UCSD-AML1 (cell line): Measurements from ENCODE around the gene NRG2.

Experiments used
- DNase-seq: peaks from one replicate; lab custom pipeline; 2025; ENCODE audit not compliant: unreplicated experiment; lab: John Stamatoyannopoulos, UW

Gene NRG2

DNA sequence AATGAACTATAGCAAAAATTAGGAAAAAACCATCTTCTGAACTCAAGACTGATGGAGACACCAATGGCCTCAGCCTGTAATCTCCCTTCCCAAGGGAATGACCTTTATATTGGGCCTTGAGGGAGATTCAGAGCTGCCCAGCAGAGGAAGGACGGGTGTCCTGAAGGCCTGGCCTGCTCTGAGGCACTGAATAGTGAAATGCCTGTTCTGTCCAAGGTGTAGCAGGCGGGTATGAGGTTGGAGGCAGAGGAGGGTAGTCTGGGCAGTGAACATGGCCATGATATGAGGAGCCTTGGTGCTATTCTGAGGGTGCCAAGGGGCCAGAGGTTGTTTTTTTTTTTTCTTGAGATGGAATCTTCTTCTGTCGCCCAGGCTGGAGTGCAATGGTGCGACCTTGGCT lies 222.5 kb downstream of the NRG2 start:
- no peak for DNase-seq

DNA sequence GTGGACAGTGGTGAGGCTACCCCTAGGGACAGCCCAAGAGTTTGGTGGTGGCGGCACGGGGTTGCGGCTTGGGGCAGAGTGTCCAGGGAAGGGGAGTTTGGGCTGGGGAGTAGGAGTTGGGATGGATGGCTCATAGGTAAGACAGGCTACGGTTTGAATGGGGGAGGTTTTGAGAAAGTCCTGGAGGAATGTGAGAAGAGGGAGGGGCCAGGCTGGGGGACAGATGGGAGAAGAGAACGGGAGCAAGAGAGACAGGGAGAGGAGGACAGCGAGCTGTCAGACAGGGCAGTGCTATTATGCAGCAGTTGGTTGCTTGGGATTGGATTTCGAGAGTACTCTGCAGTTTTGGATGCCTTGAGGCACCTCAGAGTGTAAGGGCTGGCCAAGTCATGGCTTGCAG lies 223.0 kb downstream of the NRG2 start:
- DNase-seq: no peak

DNA sequence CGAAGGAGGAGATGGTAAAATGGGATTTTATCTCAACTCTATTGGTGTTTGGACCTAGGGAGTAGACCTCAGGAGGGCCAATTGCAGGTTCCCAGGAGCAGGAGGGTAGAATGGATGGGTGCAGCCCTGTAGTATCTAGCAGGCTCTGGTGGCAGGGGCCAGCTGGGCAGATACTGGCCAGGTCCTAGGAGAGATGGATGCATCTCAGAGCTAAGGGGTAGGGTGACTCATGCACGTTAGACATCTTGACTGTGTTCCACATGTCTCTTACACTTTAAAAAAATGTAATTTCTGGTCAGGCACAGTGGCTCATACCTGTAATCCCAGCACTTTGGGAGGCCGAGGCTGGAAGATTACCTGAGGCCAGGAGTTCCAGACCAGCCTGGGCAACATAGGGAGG lies 225.1 kb downstream of the NRG2 start:
- no peak for DNase-seq

DNA sequence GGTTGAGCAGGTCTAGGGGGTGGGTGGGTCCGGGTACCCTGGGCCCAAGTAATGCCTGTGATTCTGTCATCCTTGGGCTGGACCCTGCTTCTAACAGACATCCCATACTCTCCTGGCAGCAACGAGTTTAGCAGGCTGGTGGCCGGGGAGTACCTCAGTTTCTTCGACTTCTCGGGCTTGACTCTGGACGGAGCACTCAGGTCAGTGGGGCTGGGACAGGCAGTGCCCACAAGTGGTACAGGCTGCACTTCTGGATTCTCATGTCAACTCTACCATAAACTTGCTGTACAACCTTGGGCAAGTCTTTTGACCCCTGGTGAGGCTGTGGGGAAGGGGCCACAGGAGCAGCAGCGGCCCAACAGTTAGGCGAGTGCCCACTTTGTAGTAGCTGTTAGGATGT lies 225.7 kb downstream of the NRG2 start:
- no peak for DNase-seq

DNA sequence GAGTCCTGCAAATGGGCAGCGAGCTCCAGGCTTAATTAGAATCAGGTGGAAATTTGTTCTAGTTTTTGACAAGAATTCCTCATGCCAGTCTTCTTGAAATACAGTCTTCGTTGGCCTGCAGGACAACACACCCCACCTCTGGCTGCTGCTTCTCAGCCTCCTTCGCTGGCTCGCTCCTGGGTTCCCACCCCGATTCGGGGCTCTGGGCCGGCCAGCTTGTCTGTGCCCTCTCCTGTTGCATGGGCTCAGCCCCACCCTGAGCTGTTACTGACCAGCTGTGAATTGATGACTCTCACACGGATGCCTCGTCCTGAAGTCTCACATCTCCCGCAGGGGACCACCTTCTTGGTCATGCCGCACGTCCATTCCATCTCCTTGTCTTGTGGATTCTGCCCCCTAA lies 226.5 kb downstream of the NRG2 start:
- DNase-seq: no peak

DNA sequence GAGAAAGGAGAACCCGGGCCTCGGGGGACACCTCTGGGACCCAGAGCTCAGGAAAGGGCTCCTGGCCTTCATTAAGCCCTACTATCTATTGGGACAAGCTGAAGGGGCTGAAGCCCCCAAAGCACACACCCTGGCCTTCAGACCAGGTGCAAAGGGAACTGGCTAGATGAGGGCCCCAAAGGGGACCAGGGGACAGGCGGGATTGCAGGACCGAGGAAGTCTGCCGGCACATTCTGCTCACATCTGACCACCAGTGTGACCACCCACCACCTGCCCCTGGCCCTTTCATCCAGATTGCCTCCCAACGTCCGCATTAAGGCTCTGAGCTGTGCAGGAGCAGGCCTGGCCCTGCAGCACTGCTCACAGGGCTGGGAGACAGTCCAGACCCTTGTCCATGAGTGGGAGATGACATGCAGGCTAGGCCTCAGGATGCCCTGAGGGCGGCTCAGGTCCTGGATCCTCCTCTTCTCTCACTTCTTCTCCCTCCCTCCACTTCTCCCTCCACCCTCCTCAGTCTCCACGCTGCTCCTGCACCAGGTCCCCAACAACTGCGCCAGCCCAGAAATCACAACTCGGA lies 228.3 kb downstream of the NRG2 start:
- no peak for DNase-seq

DNA sequence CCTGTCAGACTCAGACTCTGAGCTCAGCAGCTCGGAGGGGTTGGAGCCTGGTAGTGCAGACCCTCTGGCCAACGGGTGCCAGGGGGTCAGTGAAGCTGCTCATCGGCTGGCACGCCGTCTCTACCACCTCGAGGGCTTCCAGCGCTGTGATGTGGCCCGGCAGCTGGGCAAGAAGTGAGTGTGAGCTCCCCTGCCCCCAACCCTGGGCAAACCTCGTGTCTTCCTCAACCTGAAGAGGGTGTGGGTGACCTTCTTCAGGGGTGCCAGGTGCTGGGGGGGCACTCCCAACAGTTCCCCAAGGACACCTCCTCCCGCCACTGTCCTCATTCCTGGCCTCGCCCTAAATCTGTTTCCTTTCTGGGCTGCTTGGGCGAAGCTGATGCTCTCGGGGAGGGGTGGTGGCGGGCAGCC lies 228.9 kb downstream of the NRG2 start:
- no peak for DNase-seq

DNA sequence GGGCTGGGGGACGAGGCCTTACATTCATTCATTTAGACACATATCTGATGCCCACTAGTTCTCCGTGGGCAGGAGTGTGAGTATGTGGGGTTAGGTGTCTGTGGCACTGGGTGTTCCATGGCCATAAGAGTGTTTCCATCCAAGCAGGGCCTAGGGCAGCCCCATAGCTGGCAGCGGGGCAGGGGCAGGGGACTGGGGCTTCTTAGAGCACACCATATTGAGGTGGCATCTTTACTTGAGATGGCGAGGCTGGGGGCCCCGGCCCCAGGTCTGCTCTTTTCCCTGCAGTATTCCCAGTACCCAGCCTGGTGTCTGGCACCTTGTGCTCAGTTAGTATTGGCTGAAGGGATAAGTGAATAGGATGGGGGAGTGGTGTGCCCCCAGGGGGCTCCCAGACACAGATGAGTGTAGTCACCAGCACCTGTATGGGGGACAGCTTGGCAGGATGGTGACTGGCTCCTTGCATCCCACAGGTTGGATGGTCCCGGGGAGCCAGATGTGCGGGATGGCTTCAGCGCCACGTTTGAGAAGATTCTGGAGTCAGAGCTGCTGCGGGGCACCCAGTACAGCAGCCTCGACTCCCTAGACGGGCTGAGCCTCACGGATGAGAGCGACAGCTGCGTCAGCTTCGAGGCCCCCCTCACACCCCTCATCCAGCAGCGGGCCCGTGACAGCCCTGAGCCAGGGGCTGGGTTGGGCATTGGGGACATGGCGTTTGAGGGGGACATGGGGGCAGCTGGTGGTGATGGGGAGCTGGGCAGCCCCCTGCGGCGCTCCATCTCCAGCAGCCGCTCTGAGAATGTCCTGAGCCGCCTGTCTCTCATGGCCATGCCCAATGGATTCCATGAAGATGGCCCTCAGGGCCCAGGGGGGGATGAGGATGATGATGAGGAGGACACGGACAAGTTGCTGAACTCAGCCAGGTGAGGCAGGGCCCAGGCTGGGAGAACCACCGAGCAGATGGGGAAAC lies 230.0 kb downstream of the NRG2 start:
- DNase-seq: no peak

DNA sequence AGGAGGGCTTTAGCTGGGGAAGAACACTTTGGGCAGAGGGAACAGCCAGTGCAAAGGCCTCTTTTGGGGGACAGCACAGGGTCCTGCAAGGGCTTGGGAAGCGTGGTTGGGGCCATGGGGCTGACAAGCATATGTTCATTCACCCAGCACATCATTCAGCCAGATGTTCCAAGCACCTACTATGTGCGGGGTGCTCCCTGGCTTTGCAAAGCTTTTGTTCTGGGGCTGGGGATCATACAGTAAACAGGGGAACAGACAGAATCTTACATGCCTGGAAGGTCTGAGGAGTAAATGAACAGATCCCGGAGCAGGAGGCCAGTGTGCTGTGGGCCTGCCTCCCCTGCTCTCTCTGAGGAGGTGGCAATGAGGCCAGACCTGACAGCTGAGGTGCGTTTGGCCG lies 230.8 kb downstream of the NRG2 start:
- no peak for DNase-seq

DNA sequence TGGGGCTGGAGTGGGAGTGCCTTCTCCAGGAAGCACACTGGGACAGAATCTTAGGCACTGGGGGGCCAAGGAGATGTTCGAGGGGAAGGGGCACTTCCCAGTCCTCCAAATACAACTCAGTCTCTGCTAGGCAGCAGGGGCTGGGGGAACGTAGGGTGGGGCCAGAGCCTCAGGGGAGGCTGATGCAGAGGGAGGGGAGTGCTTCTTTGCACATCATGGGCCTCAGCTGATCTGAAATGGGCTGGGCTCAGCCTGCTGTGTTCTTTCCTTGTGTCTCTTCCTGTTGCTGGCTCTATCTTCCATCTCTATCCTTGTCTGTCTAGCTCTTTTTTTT lies 231.9 kb downstream of the NRG2 start:
- no peak for DNase-seq

DNA sequence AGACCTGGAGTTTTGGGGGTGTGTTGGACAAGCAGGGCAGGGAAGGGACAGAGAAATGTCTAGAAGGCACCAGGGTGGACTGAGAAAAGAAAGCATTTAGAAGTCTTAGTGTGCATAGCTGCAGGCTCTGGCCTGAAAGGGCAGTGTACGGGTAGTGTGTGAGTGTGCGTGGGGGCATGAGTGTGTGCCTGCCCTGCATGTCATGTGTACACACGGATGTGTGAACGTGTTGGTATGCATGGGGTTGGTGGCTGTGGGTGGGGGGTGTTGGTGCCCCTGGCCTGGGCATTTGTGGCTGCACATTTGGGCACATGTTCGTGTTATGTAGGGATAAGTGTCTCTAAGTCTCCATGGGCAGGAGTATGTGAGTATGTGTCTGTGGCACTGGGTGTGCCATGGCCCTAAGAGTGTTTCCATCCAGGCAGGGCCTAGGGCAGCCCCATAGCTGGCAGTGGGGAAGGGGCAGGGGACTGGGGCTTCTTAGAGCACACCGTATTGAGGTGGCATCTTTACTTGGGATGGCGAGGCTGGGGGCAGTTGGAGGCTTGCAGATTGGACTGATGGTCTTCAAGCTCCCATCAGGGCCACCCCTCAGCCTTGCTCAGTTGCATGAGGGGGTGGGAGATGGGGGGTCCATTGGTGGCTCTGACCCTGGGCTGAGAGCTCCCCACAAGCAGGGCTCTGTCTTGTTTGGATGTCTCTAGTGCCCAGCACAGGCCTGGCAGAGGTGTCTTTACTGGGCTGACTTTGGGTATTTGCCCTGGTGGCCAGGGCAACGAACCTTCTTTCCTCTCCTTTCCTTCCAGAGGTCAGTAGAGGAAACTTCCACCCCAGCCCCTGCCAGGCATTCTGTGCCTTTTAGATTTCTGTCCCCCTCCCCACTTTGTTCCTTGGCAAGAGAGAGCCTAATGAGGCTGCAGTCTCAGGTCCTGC lies 232.5 kb downstream of the NRG2 start:
- DNase-seq: no peak

DNA sequence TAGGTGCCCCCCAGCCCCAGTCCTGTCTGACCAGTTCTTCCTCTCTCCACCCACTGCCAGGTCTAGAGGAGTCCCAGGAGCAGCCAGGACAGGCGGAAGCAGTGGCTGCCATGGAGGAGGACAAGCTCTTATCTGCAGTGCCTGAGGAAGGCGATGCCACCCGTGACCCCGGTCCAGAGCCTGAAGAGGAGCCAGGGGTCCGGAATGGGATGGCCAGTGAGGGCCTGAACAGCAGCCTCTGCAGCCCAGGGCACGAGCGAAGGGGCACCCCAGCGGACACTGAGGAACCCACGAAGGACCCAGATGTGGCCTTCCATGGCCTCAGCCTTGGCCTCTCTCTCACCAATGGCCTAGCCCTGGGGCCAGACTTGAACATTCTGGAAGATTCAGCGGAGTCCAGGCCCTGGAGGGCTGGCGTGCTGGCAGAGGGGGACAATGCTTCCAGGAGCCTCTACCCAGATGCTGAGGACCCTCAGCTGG lies 233.7 kb downstream of the NRG2 start:
- DNase-seq: no peak

DNA sequence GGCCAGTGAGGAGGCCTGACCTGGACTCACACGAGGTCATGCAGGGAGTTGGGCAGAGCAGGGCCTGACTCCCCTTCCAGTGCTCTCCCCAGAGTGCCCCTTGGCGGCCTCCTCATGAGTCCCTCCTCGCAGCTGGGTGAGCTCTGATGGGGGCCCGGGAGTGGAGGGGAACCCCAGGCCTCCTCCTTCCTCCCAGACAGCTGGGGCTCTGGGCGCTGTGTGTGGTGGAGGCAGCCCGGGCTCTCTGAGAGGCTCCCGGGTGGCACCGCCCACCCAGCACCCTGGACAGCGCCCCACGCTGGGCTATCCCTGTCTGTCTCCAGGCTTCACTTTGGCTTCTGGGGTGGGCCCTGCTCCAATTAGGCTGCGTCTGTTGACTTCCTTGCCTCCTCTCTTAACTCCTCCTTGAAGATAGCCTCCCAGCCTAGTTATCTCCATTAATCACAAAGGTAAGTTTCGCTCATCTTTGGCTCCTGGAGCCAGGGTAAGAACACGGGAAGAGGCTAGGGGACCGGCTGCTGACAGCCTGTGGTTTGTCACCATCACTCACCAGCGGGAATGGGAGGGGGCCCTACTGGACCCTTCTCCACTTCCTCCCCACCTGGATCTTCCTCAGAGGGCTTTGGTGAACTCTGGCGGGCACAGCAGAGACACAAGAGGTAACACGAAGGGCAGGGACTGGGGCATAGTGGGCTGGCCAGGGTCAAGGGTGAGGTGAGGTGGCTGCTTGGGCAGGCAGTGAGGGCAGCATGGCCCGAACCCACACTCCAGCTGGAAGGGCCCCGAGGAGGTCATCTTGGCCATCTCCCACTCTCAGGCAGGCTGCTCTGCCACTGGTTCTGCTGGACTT lies 234.4 kb downstream of the NRG2 start:
- peak; percentile 47 for DNase-seq

DNA sequence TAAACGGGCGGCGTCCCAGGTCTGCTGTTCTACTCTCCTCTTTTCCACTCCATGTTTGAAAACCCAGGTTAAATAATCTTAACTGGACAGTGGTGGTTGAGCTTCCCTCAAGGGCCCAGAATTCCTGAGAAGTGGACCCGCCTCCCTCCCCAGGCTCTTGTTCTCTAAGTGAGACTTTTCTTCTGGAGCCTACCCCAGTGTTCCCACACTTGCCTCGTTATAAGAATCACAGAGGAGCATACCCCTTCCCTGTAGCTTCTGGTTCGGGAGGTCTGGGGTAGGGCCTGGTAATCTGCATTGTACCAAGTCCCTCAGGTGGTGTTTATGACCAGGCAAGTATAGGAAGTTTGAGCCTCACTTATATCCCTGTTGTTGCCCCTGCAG lies 235.5 kb downstream of the NRG2 start:
- DNase-seq: no peak

DNA sequence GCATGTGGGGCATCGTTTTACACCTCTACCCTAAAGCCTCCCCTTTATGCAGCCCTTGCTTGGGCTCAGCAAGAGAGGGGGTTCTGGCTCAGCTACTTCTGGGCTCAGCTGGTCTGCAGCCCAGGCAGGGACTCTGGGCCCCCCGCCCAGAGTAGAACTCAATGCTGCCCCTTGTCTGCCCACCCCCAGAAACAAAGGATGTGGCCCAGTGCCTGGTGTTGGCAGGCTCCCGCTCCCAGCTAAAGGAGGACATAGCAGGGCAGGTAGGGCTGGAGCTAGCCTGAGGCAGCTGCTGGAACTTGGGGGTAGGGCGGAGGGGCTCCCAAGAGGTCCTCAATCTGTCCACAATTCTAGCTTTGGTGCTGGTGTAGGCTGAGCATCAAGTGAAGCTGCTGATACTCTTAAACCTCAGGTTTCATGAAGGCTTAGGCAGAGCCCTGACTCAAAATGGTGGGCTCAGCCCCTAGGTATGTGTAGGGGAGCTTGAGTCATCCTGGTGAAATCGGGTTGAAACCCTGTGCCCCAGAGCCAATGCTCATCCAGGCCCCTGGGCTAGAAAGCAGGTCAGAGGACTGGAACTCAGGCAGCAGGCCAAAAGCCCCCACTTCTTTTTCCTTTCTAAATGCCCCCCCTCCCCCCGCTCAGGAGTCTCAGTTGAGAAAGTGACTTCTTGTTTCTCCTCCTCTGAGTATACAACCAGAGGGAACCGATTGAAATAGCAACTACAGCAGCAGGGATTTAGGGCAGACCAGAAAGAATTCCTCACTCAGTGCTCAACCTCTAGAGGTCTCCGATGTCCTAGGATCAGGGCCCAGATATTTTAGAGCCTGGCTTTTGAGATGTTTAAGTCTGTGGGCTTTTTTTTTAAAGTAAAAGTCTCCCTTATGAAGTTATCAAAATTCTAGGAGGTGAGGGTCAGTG lies 236.1 kb downstream of the NRG2 start:
- DNase-seq: no peak

DNA sequence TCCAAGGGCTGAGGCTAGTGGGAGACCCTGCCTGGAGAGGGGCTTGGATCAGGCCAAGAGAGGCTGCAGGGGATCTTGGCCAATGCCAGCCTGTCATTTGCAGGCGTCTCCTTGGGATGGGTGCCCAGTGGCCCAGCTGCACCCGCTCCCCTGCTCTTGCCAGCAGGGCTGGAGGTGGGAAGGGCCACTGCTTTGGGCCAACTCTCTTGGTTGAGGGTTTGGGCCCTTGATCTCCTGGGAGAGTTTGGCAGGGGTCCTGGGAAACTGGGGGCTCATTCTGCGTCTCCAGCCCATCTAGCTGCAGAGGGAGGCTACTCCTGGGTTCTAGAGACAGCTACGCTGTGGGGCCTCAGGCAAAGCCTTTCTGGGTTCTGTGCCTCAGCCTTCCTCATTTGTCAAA lies 237.0 kb downstream of the NRG2 start:
- no peak for DNase-seq

DNA sequence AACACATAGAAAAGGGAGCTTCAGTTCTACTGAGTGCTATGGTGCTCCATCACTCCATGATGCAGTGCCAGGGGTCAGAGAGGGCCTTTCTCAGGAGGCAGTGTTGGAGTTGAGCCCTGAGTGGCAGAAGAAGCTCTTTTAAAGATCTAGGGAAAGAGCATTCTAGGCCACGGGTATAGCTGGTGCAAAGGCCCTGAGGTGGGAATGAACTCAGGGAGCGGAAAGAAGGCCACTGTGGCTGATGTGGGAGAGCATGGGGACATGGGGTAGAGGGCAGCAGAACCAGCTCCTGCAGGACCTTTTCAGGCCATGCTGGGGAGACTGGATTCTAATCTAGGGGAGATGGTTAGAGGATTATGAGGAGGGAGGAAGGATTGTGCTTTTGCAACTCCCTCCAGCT lies 237.6 kb downstream of the NRG2 start:
- no peak for DNase-seq

DNA sequence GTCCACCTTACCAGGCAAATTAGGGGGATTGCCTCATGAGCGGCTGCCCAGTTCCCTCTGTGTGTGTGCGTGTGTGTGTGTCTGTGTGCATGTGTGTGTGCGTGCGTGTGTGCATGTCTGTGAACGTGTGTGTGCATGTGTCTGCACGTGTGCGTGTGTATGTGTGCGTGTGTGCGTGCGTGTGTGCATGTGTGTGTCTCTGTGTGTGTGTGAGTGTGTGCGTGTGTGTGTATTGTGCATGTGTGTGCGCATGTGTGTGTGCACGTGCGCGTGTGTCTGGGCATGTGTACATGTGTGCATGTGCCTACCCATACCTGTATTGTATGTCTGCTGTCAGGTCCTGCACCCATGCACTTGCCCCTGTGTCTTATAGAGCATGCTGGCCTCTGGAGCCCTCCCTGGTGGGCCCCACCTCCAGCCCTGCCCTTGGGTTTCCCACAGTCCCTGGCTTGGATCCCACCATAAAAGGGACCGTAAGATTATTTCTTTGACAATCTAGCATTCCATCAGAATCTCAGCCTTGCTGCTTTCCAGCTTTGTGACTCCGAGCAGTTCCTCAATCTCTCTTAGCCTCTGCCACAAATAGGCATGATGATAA lies 238.2 kb downstream of the NRG2 start:
- DNase-seq: no peak

DNA sequence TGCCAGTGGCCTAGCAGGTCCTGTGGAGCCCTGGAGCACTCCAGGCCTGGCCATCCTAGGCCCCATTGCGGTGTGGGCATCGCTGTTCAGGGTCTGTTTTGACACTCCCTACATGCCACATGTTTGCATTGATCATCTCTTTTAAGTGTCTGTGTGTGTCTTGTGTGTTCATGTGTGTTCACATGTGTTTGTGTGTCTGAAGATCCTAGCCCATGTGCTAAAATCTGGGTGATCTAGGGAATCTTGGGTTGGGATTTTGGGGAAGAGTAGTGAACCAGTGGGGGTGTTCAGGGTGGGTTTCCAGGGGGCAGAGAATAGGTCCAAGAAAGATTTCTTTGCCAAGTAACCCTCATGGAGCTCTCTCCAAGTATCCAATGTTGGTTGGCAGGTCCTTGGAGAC lies 239.1 kb downstream of the NRG2 start:
- DNase-seq: no peak
